ENCODE measurements around the gene AEBP2.

GRCh38 chr12:19544353-19544752, 105.1 kb downstream of the AEBP2 start:
- no peak for TF ChIP-seq POLR2A (IDR thresholded peaks at IDR 0.05)
- no peak for TF ChIP-seq CTCF (IDR thresholded peaks at IDR 0.05)

Data from adrenal gland (tissue), 5 donors.